ENCODE data around the gene TCEAL8. TPM values are rescaled to one million over a fixed set of nuclear protein-coding genes. Genes with fewer than 3 reads are reported as not detected.

TCEAL8 gene, protein sequence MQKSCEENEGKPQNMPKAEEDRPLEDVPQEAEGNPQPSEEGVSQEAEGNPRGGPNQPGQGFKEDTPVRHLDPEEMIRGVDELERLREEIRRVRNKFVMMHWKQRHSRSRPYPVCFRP
- total RNA-seq: 10 to 100 TPM; 37.8 to 38.5 TPM

DNA sequence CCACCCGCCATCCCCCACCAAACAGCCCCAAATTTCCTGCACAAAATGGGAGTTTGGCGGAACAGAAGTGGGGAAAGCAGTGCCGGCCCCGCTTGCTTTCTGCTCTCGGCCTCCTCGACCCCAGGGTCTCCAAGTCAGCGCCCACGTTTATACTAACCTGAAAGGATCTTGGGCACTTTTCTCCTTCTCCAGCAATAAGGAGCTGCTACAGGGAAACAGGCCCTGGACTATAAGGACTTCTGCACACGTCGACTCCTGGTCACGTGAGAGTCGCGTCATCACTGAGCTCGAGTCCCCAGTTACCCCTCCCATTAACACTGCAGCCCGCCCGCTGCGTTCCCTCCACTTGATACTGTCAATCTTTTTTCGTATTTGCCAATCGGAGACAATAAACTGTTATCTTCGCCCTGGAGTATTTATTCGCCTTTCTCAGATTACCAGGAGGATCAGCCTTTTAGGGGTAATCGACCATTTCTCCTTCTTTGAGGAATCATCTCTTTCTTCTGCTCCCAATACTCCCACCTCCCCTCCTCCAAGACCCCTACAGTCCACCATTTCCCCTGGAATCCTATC lies at the start of gene TCEAL8:
TSS of gene TCEAL8 (minus strand) at position 235 of the 573 bp plus-strand sequence. CDS start 1,176 bp downstream, outside the sequence.
- ChIA-PET POLR2A (no interaction called here), CTCF (no interaction called here)
- H3K27ac Mint-ChIP-seq: peak within 1 kb of the TSS; percentile 96
- intact Hi-C loops (cut with micrococcal nuclease): loop anchor here (1.0 to 2.0 kb wide), 2 partner anchors 40 to 56 kb away; partner anchors contain the start of genes BEX2 and BEX4
- H3K36me3 Mint-ChIP-seq: peaks cover 5% of the 10 kb centered on the region
- H3K27me3 Mint-ChIP-seq: no peaks in the 10 kb centered on the region
- H3K9me3 Mint-ChIP-seq: no peaks in the 10 kb centered on the region
- H3K4me3 Mint-ChIP-seq: peak within 1 kb of the TSS; percentile 95
- peak; percentile 79 for DNase-seq
- peaks cover 20% of the 10 kb centered on the region for H3K4me1 Mint-ChIP-seq (ENCODE audit: low read depth)

DNA sequence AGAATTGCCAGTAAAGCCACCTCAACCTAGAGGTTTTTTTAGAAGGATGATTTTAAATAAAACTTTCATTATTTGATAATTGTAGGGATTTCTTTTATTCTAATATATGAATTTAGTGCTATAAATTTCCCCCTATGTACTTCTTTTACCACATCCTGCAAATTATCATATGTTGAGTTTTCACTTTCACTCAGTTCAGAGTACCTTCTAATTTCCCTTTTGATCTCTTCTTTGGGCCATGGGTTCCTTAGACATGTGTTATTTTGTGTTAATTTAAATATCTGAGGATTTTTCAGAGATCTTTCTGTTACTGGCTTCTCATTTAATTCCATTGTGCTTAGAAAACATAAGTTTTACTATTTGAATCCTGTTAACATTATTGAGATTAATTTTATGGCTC lies 49.8 kb upstream of the TCEAL8 start:
- DNase-seq: no peak
- H3K36me3 Mint-ChIP-seq: no peaks in the 10 kb centered on the region
- no peak overlapping the region for H3K27ac Mint-ChIP-seq
- H3K4me1 Mint-ChIP-seq (ENCODE audit: low read depth): peaks cover 5% of the 10 kb centered on the region
- ChIA-PET CTCF (no interaction called here), POLR2A (no interaction called here)
- H3K9me3 Mint-ChIP-seq: no peaks in the 10 kb centered on the region
- no peaks in the 10 kb centered on the region for H3K27me3 Mint-ChIP-seq
- no peak overlapping the region for H3K4me3 Mint-ChIP-seq
- intact Hi-C loops (cut with micrococcal nuclease): no loop called here

DNA sequence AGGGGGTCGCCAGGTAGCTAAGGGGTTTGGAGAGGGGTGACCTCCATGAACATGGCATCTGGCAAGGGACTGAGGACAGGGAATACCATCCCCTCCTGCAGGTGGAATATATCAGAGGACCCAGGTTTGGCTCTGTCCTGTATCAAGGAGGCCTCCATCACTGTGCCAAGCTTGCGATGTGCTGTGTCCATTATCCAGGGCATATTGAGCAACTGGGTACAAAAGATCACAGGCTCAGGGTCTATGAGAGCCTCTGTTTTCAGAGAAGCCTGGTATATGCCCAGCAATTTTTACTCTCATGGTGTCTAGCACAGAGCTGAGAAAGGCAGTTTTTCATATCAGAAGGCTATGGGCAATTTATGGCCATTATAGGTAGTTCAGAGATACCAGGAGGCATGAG lies 38.2 kb upstream of the TCEAL8 start:
- intact Hi-C loops (cut with micrococcal nuclease): no loop called here
- Mint-ChIP-seq H3K4me1 (ENCODE audit: low read depth) (no peaks in the 10 kb centered on the region), H3K9me3 (peaks cover 4% of the 10 kb centered on the region), H3K36me3 (no peaks in the 10 kb centered on the region), H3K4me3 (no peak overlapping the region), H3K27ac (no peak overlapping the region), H3K27me3 (no peaks in the 10 kb centered on the region)
- ChIA-PET POLR2A (no interaction called here), CTCF (no interaction called here)
- no peak for DNase-seq

DNA sequence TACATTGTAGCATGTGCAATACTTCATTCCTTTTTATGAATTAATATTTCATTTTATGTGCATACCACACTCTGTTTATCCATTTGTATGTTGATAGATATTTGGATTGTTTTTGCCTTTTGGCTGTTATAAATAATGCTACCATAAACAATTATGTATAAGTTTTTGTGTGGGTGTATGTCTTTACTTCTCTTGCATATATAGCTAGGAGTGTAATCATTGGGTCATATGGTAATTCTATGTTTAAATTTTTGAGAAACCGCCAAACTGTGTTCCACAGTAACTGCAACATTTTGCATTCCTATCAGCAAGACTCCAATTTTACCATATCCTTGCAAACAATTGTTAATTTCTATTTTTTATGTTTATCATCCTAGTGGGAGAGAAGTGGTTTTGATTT lies 24.7 kb upstream of the TCEAL8 start:
- no peaks in the 10 kb centered on the region for H3K36me3 Mint-ChIP-seq
- peaks cover 6% of the 10 kb centered on the region for H3K4me1 Mint-ChIP-seq (ENCODE audit: low read depth)
- intact Hi-C loops (cut with micrococcal nuclease): no loop called here
- H3K27me3 Mint-ChIP-seq: peaks cover 23% of the 10 kb centered on the region
- DNase-seq: no peak
- H3K9me3 Mint-ChIP-seq: no peaks in the 10 kb centered on the region
- no peak overlapping the region for H3K27ac Mint-ChIP-seq
- CTCF ChIA-PET: no interaction called here
- POLR2A ChIA-PET: no interaction called here
- no peak overlapping the region for H3K4me3 Mint-ChIP-seq

DNA sequence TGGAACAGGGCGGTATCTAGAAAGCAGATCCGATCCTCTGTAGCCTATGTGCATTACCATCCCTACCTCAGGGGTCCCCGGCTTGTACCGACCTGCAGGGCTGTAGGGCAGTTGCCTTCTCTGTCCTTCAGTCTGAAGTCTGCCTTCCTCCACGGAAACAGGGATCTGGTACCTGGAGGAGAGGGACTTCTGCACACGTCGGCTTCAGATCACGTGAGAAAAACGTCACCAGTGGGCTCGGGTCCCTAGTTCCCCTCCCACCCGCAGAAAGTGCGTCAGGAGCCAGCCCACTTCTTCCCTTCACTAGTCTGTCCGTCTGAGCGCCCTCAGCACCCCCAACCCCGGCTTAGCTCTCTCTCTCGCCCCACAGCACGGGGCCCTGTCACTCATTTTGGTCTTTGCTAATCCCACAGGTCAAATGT lies 21.6 kb upstream of the TCEAL8 start, which contains the start of gene TCEAL5:
TSS of gene TCEAL5 (minus strand) at position 170 of the 422 bp plus-strand sequence. CDS start 2,187 bp downstream, outside the sequence.
- ChIA-PET CTCF (no interaction called here), POLR2A (no interaction called here)
- H3K27me3 Mint-ChIP-seq: peaks cover 28% of the 10 kb centered on the region

DNA sequence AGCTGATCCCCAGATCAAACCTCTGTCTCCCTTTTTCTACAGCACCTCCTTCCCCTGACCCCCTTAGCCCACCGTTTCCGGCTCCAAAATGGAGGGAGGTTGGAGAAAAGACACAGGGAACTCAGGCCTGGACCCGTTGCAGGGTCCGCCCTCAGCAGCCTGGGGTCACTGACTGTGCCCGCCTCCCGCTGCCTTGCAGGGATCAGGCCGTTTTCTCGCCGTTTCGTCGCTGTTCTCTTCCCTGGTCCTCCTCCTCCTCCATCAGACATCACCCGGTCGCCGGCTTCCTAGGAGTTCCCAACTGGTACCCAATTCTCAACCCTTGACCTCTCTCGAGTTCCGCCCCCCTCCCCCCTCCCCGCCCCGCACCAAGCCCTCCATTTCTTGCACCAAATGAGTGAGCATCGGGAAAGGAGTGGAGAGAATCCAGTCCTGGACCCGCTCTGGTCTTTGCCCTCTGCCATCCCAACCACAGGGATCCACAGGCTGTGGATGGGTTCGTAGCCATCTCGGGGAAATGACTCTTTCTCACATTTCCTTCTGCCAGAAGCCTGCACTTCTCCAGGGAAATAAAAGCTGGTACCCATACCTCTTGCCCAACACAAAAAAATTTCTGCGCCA lies 21.1 kb upstream of the TCEAL8 start:
- peak overlapping the region; percentile 20 for H3K4me3 Mint-ChIP-seq
- peaks cover 6% of the 10 kb centered on the region for H3K4me1 Mint-ChIP-seq (ENCODE audit: low read depth)
- ChIA-PET CTCF (no interaction called here), POLR2A (no interaction called here)
- H3K27ac Mint-ChIP-seq: no peak overlapping the region
- H3K9me3 Mint-ChIP-seq: no peaks in the 10 kb centered on the region
- DNase-seq: no peak
- peaks cover 28% of the 10 kb centered on the region for H3K27me3 Mint-ChIP-seq
- H3K36me3 Mint-ChIP-seq: no peaks in the 10 kb centered on the region
- intact Hi-C loops (cut with micrococcal nuclease): no loop called here

More for the DNA sequence above, 21.6 kb upstream of the TCEAL8 start, which contains the start of gene TCEAL5:
- intact Hi-C loops (cut with micrococcal nuclease): no loop called here
- Mint-ChIP-seq H3K4me1 (ENCODE audit: low read depth) (peaks cover 6% of the 10 kb centered on the region), H3K27ac (no peak within 1 kb of the TSS), H3K36me3 (no peaks in the 10 kb centered on the region), H3K9me3 (no peaks in the 10 kb centered on the region), H3K4me3 (peak within 1 kb of the TSS; percentile 20)
- no peak for DNase-seq

DNA sequence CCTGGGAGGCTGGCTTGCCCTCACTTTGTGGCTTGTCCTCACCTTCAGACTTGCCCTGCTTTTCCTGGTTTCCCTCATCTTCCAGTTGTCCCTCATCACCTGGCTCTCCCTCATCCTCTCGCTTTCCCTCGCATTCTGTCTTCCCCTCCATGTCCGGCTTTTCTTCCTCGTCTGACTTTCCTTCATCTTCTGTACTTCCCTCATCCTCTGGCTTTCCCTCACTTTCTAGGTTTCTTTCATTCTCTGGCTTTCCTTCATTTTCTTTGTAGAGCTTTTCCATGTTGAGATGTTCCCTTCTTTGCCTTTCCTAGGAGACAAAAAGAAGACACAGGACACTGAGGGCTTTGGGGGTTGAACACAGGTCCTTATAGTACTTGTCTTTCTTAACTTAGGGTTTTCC lies 19.3 kb upstream of the TCEAL8 start:
- ChIA-PET POLR2A (no interaction called here), CTCF (no interaction called here)
- H3K9me3 Mint-ChIP-seq: no peaks in the 10 kb centered on the region
- DNase-seq: no peak
- H3K27ac Mint-ChIP-seq: no peak overlapping the region
- H3K4me1 Mint-ChIP-seq (ENCODE audit: low read depth): peaks cover 6% of the 10 kb centered on the region
- intact Hi-C loops (cut with micrococcal nuclease): no loop called here
- no peak overlapping the region for H3K4me3 Mint-ChIP-seq
- peaks cover 24% of the 10 kb centered on the region for H3K27me3 Mint-ChIP-seq
- no peaks in the 10 kb centered on the region for H3K36me3 Mint-ChIP-seq

DNA sequence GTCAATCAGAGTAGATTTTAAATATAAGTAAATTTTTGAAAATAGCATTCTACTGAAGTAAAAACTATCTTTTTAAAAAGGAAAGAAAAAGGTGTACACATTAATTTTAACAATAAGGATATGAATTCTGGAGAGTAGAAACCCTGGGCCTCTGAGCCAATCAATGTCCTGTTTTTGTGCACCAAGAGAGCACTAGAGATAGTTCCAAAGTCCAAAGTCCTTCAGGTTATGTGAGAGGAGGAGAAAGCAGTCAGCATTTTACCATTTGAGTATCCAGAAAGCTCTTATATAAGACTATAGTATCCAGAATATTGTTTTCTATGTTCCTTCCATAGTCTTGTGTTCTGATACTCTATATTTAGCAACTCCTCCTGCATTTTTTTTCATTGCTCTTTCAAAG lies 3.3 kb upstream of the TCEAL8 start:
- Mint-ChIP-seq H3K27ac (no peak overlapping the region), H3K36me3 (peaks cover 5% of the 10 kb centered on the region), H3K27me3 (no peaks in the 10 kb centered on the region), H3K4me1 (ENCODE audit: low read depth) (peaks cover 19% of the 10 kb centered on the region), H3K9me3 (no peaks in the 10 kb centered on the region), H3K4me3 (no peak overlapping the region)
- intact Hi-C loops (cut with micrococcal nuclease): no loop called here
- no peak for DNase-seq
- POLR2A ChIA-PET: no interaction called here
- CTCF ChIA-PET: no interaction called here

DNA sequence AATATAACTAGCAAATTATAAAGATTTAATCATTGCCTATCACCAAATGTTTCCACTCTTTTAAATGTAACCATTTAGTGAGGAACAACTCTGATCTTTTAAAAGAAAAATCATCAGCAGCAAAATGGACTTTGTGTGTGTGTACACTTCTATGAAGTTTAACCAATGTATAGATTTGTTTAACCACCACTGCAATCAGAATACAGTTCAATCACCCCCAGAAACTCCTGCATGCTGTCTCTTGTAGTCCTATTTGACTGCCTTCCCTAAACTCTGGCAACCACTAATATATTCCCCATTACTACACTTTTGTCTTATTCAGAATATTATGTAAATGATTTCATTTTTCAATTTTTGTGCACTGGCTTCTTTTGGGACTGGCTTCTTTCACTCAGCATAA lies 1.7 kb upstream of the TCEAL8 start:
- peaks cover 20% of the 10 kb centered on the region for H3K4me1 Mint-ChIP-seq (ENCODE audit: low read depth)
- no peak overlapping the region for H3K27ac Mint-ChIP-seq
- ChIA-PET POLR2A (no interaction called here), CTCF (no interaction called here)
- no peak overlapping the region for H3K4me3 Mint-ChIP-seq
- no peaks in the 10 kb centered on the region for H3K27me3 Mint-ChIP-seq
- H3K36me3 Mint-ChIP-seq: peaks cover 5% of the 10 kb centered on the region
- no peaks in the 10 kb centered on the region for H3K9me3 Mint-ChIP-seq
- no peak for DNase-seq
- intact Hi-C loops (cut with micrococcal nuclease): no loop called here

DNA sequence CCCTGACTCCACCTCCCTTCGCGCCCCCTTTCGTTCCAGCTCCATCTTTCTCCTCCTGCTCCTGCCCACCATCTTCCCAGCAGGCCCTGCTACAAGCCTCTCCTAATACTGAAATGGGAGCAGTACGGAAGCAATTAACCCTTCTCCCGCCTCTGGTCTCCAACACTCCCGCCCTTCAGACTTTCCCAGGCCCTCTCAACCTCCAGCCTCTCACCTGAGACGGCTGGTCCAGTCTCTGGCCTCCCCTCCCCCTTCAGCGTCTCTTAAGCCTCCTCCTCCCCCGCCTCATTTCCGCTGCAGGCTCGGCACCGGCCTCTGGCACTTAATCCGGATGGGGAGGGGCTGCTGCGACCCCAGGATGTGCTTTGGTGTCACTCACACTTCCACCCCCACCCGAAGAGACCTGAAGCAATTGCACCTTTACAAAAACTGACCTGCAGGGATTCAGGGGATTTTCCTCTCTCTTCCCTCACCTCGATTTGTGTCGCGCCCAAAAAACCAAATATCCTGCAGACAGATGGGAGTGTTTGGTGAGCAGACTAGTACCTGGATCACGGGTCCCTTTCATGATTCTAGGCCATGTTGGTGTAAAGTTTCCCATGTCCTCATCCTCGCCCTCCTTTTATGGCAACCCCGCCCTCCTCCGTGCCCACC lies 657 bp downstream of the TCEAL8 start:
- H3K4me1 Mint-ChIP-seq (ENCODE audit: low read depth): peaks cover 20% of the 10 kb centered on the region
- peak; percentile 64 for DNase-seq
- H3K27ac Mint-ChIP-seq: peak overlapping the region; percentile 96
- POLR2A ChIA-PET: no interaction called here
- H3K9me3 Mint-ChIP-seq: no peaks in the 10 kb centered on the region
- CTCF ChIA-PET: interaction anchor here (1.7 kb wide), 1 partner anchor 43 kb away, joined by 5 read pairs; no protein-coding TSS in a partner anchor
- intact Hi-C loops (cut with micrococcal nuclease): loop anchor here (2.0 kb wide), 1 partner anchor 57 kb away; the partner anchor contains the start of gene BEX2
- H3K36me3 Mint-ChIP-seq: peaks cover 5% of the 10 kb centered on the region
- peak overlapping the region; percentile 95 for H3K4me3 Mint-ChIP-seq
- no peaks in the 10 kb centered on the region for H3K27me3 Mint-ChIP-seq

DNA sequence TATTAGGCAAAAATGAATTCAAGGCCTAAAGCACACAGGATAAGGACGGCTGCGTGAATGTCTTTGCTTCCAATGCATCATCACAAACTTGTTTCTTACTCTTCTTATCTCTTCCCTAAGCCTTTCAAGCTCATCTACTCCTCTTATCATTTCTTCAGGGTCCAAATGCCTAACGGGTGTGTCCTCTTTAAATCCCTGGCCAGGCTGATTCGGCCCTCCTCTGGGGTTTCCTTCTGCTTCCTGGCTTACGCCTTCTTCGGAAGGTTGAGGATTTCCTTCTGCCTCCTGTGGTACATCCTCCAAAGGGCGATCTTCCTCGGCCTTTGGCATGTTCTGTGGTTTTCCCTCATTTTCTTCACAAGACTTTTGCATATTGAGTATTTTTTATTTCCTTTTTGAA lies 1.3 kb downstream of the TCEAL8 start:
- Mint-ChIP-seq H3K9me3 (no peaks in the 10 kb centered on the region), H3K4me3 (peak overlapping the region; percentile 95), H3K27me3 (no peaks in the 10 kb centered on the region), H3K4me1 (ENCODE audit: low read depth) (peaks cover 20% of the 10 kb centered on the region), H3K36me3 (peaks cover 5% of the 10 kb centered on the region), H3K27ac (peak overlapping the region; percentile 96)
- no peak for DNase-seq
- intact Hi-C loops (cut with micrococcal nuclease): loop anchor here (2.0 kb wide), 1 partner anchor 57 kb away; the partner anchor contains the start of gene BEX2
- CTCF ChIA-PET: interaction anchor here (1.7 kb wide), 1 partner anchor 43 kb away, joined by 5 read pairs; no protein-coding TSS in a partner anchor
- POLR2A ChIA-PET: no interaction called here

DNA sequence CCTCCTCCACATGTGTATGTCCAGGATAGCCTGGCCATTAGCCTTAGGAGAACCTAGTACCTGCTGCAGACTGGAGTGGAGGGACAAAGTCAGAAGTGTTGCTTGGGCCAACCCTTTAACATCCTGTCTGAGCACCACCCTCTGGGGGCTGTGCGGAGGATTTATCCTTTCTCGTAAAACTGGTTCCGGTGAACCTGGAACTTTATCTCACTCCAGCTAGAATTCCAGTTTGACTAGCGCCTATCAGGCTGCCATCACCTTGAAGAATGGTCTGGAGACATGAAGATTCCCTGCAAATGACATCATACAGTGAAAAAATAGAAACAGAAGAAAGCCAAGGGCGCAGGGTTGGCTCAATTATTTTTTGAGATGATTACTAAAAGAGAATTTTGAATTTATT lies 4.0 kb downstream of the TCEAL8 start:
- POLR2A ChIA-PET: interaction anchor here (0.5 kb wide), 1 partner anchor 198 kb away, joined by 3 read pairs; no protein-coding TSS in a partner anchor
- Mint-ChIP-seq H3K27ac (no peak overlapping the region), H3K4me1 (ENCODE audit: low read depth) (peaks cover 20% of the 10 kb centered on the region), H3K9me3 (no peaks in the 10 kb centered on the region), H3K4me3 (no peak overlapping the region), H3K36me3 (peaks cover 5% of the 10 kb centered on the region), H3K27me3 (no peaks in the 10 kb centered on the region)
- no peak for DNase-seq
- intact Hi-C loops (cut with micrococcal nuclease): no loop called here
- CTCF ChIA-PET: no interaction called here

All from activated CD4-positive, alpha-beta memory T cell treated with anti-CD3 and anti-CD28 coated beads for 36 hours (primary cell).